Endothelial cell of umbilical vein (primary cell): ENCODE measurements around the gene AQP1. TPM values are rescaled to one million over a fixed set of nuclear protein-coding genes. Genes with fewer than 3 reads are reported as not detected.

Source experiments
- BruUV-seq: library from RNA; stranded (reverse); fragments of 400-500 nt; replicated peaks from 2 replicates; lab custom pipeline; 2021; lab: Mats Ljungman, UMichigan
- CTCF ChIA-PET: fragments of 300-600, 350-600 bp; sonication (Branson Sonifier 250); formaldehyde crosslinking; loops from one replicate; lab custom pipeline; 2021; ENCODE audit warnings: antibody characterized with exemption, inconsistent platforms; lab: Charles Lee
- POLR2A ChIA-PET: fragments of 300-600, 350-600 bp; sonication (Branson Sonifier 250); formaldehyde crosslinking; loops from one replicate; lab custom pipeline; 2021; ENCODE audit warnings: antibody characterized with exemption, inconsistent platforms; lab: Charles Lee
- DNase-seq: peaks from one replicate; pipeline ENCODE4 v3.0.0-alpha.2; 2011; ENCODE audit warnings: low read depth, low spot score
- FAIRE-seq: peaks from 2 replicates; lab custom pipeline; 2011; peaks lifted over from hg19 to GRCh38; lab: Jason Lieb, UNC
- H2AFZ ChIP-seq: 2 replicates; pipeline ENCODE4 v1.6.0; 2012; ENCODE audit warnings: low read depth, low read length, control low read depth, inconsistent platforms
- H3K27ac ChIP-seq: 2 replicates; pipeline ENCODE4 v1.5.1; 2011; ENCODE audit warnings: low read depth, mild to moderate bottlenecking, control low read depth, low read length, moderate library complexity; ENCODE audit not compliant: insufficient read depth
- H3K27me3 ChIP-seq, 2 experiments: 2 replicates each; pipeline versions ENCODE4 v1.6.0 to v1.6.1; 2011; ENCODE audit warnings: low read length in 2 of 2, mixed read lengths in 1 of 2; ENCODE audit not compliant: control insufficient read depth in 2 of 2, insufficient read depth in 2 of 2
- H3K36me3 ChIP-seq, 2 experiments: 2 replicates in 1 of 2; 3 replicates in 1 of 2; pipeline ENCODE4 v1.5.1; 2011; ENCODE audit warnings: low read length in 2 of 2, mild to moderate bottlenecking in 1 of 2, moderate library complexity in 1 of 2; ENCODE audit not compliant: control insufficient read depth in 2 of 2, insufficient read depth in 2 of 2; ENCODE audit errors: extremely low read depth in 1 of 2
- H3K4me1 ChIP-seq: 3 replicates; pipeline ENCODE4 v1.5.1; 2011; ENCODE audit warnings: mild to moderate bottlenecking, low read length; ENCODE audit not compliant: control insufficient read depth, insufficient read depth; ENCODE audit errors: extremely low read depth
- H3K4me2 ChIP-seq: 2 replicates; pipeline ENCODE4 v1.6.1; 2011; ENCODE audit warnings: low read length, control low read depth, mixed read lengths; ENCODE audit not compliant: insufficient read depth
- H3K4me3 ChIP-seq, 3 experiments: fragments of 200-600 bp in 1 of 3; sonication (generic), shearing (Covaris generic) in 1 of 3; replicated peaks in 1 of 3; 2 replicates each; pipeline ENCODE4 v1.5.1; 2011 to 2016; ENCODE audit warnings: control low read depth in 3 of 3, low read length in 3 of 3, mild to moderate bottlenecking in 2 of 3, inconsistent platforms in 1 of 3, low read depth in 1 of 3, moderate library complexity in 1 of 3; ENCODE audit not compliant: insufficient read depth in 1 of 3
- H3K79me2 ChIP-seq: 2 replicates; pipeline ENCODE4 v1.6.0; 2012; ENCODE audit warnings: low read length, inconsistent platforms; ENCODE audit not compliant: control insufficient read depth, insufficient read depth
- H3K9ac ChIP-seq: replicated peaks from 2 replicates; pipeline ENCODE3; 2011; ENCODE audit warnings: low read length, control low read depth; ENCODE audit not compliant: insufficient read depth; ENCODE audit errors: extremely low read depth
- H3K9me1 ChIP-seq: replicated peaks from 3 replicates; pipeline ENCODE4 v1.6.0; 2011; ENCODE audit warnings: mild to moderate bottlenecking, low read length; ENCODE audit not compliant: control insufficient read depth, insufficient read depth; ENCODE audit errors: extremely low read depth
- H3K9me3 ChIP-seq: replicated peaks from 2 replicates; pipeline ENCODE4 v1.5.1; 2012; ENCODE audit warnings: low read length, inconsistent platforms; ENCODE audit not compliant: control insufficient read depth, insufficient read depth
- H4K20me1 ChIP-seq: replicated peaks from 2 replicates; pipeline ENCODE3; 2011; ENCODE audit warnings: mild to moderate bottlenecking, low read length; ENCODE audit not compliant: control insufficient read depth, insufficient read depth; ENCODE audit errors: extremely low read depth
- EZH2 ChIP-seq: IDR thresholded peaks from 2 replicates; pipeline ENCODE4 v1.6.1; 2012; ENCODE audit warnings: borderline replicate concordance, low read depth, mild to moderate bottlenecking, moderate library complexity, low read length, inconsistent platforms; ENCODE audit not compliant: severe bottlenecking
- GATA2 ChIP-seq: IDR thresholded peaks from 2 replicates; pipeline ENCODE4 v1.7.0; 2011; ENCODE audit warnings: low read depth, mild to moderate bottlenecking, moderate library complexity, mixed read lengths, low read length; ENCODE audit not compliant: insufficient read length, insufficient read depth
- JUN ChIP-seq: IDR thresholded peaks from 2 replicates; pipeline ENCODE4 v1.6.1; 2011; ENCODE audit warnings: borderline replicate concordance, low read depth; ENCODE audit not compliant: insufficient read length, insufficient read depth
- POLR2A ChIP-seq: IDR thresholded peaks from 2 replicates; pipeline ENCODE4 v1.6.1; 2012; ENCODE audit warnings: low read depth, mild to moderate bottlenecking, control low read depth, low read length
- dilution Hi-C: fragments of 300-500 bp; cut with MboI; formaldehyde crosslinking; loops from one replicate; pipeline ENCODE4 v1.15.0; 2019; ENCODE audit warnings: low sequenced_read_pairs; ENCODE audit not compliant: extremely low pct_ligation_motif_present
- intact Hi-C: fragments of 100-400 bp; cut with micrococcal nuclease; formaldehyde crosslinking; loops from one replicate; pipeline ENCODE4 v1.10.0; 2022
- polyA plus RNA-seq, 4 experiments: library from polyadenylated mRNA; depleted of rRNA in 3 of 4; stranded (reverse) in 3 of 4; unstranded in 1 of 4; fragments of >200 nt; gene quantifications; 2 replicates each; pipeline versions ENCODE4 v1.2.1 to v1.2.3, GENCODE V29; 2011 to 2012; ENCODE audit warnings: missing spikeins in 1 of 4
- total RNA-seq: library from RNA; stranded (reverse); gene quantifications from 2 replicates; pipeline ENCODE4 v1.2.3, GENCODE V29; 2021
- TF ChIP-seq, protein P1 (sequence below), 2 donors: IDR thresholded peaks; 1 replicate in 1 of 2; 2 replicates in 1 of 2; pipeline ENCODE4 v1.5.1; 2011; ENCODE audit warnings: low read length in 2 of 2, mild to moderate bottlenecking in 2 of 2, moderate library complexity in 2 of 2, control low read depth in 1 of 2, inconsistent platforms in 1 of 2, low read depth in 1 of 2; ENCODE audit not compliant: insufficient read depth in 1 of 2; ENCODE audit errors: extremely low read depth in 1 of 2

AQP1 gene
- total and polyA plus RNA-seq, 2 donors (not counting 3 experiments of a cell fraction or from before 2014, with no cell fraction given), result 11.7 to 15.9 TPM

DNA sequence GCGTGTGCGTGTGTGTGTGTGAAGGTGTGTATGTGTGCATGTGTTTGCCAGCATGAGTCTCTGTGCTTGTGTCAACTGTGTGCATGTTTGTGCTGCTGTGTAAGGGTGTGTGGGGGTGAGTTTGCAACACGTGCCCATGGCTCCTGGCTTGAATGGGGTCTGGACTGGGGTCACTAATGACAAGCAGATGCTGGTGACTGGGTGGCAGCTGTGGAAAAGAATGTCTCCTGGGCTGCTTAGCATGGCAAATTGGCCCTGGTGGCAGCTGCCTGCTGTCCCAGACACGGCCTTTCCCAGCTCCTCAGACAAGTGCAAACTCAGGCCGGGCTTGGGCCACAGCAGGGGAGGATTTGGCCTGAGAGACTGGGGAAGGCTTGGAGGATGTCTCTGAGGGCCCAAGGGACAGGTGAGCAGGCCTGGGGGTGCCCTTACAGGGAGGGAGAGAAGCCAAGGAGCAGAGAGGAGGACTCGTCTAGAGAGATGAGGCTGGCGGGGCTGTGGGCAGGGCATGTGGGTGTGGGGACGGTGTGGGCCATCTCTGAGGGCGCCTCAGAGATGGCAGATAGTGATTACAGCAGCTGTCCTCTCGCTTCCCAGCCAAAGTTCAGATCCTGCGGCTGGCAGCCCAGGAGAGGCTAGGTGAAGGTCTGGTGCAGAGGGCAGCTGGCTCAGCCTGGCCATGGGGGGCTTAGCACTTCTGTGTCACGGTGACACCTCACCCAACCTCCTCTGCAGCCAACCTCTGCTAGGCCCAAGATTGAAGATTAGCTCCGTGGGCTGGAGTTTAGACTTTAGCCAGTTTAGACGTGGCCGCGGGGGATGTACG lies 1.5 kb downstream of the AQP1 start:
- POLR2A ChIA-PET, result no interaction called here
- H3K9ac ChIP-seq, result no peak overlapping the region

More for the DNA sequence above, 1.5 kb downstream of the AQP1 start:
- no peaks in the 10 kb centered on the region for H3K36me3 ChIP-seq
- H3K9me1 ChIP-seq, result no peaks in the 10 kb centered on the region
- no peaks in the 10 kb centered on the region for H3K27me3 ChIP-seq
- H3K4me2 ChIP-seq, result no peak overlapping the region
- H3K27ac ChIP-seq, result no peak overlapping the region
- FAIRE-seq (no peak), DNase-seq (no peak)
- CTCF ChIA-PET, result interaction anchor here (1.0 to 2.1 kb wide), 7 partner anchors 9 to 210 kb away, joined by 3 to 10 read pairs (median 4); no protein-coding TSS in a partner anchor
- H3K9me3 ChIP-seq, result no peaks in the 10 kb centered on the region
- H3K4me3 ChIP-seq, result peak overlapping the region in 1 of 3 experiments; percentile 39
- H4K20me1 ChIP-seq, result no peaks in the 10 kb centered on the region
- peaks cover 9% of the 10 kb centered on the region for H3K4me1 ChIP-seq
- no peaks in the 10 kb centered on the region for H3K79me2 ChIP-seq
- TF ChIP-seq, protein P1, sequence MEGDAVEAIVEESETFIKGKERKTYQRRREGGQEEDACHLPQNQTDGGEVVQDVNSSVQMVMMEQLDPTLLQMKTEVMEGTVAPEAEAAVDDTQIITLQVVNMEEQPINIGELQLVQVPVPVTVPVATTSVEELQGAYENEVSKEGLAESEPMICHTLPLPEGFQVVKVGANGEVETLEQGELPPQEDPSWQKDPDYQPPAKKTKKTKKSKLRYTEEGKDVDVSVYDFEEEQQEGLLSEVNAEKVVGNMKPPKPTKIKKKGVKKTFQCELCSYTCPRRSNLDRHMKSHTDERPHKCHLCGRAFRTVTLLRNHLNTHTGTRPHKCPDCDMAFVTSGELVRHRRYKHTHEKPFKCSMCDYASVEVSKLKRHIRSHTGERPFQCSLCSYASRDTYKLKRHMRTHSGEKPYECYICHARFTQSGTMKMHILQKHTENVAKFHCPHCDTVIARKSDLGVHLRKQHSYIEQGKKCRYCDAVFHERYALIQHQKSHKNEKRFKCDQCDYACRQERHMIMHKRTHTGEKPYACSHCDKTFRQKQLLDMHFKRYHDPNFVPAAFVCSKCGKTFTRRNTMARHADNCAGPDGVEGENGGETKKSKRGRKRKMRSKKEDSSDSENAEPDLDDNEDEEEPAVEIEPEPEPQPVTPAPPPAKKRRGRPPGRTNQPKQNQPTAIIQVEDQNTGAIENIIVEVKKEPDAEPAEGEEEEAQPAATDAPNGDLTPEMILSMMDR (IDR thresholded peaks at IDR 0.05; ENCODE audit: extremely low read depth in 1 of 2, insufficient read depth in 1 of 2, low read depth in 1 of 2, low read length in 2 of 2), result no peak
- TF ChIP-seq EZH2 (no peak), JUN (no peak), POLR2A (no peak), GATA2 (no peak)
- H2AFZ ChIP-seq, result no peak overlapping the region
- dilution Hi-C loops, result no loop called here
- BruUV-seq, result no TSS peak
- intact Hi-C loops, result no loop called here
